SH-SY5Y (cell line): Measurements from ENCODE around the gene POU6F2.

Source experiments
- GATA2 ChIP-seq: IDR thresholded peaks from 2 replicates; pipeline ENCODE4 v1.6.1; 2011; ENCODE audit warnings: mild to moderate bottlenecking, low read depth, low read length
- GATA3 ChIP-seq: IDR thresholded peaks from 2 replicates; pipeline ENCODE4 v1.6.1; 2011; ENCODE audit warnings: low read depth, mild to moderate bottlenecking, low read length, moderate library complexity

DNA sequence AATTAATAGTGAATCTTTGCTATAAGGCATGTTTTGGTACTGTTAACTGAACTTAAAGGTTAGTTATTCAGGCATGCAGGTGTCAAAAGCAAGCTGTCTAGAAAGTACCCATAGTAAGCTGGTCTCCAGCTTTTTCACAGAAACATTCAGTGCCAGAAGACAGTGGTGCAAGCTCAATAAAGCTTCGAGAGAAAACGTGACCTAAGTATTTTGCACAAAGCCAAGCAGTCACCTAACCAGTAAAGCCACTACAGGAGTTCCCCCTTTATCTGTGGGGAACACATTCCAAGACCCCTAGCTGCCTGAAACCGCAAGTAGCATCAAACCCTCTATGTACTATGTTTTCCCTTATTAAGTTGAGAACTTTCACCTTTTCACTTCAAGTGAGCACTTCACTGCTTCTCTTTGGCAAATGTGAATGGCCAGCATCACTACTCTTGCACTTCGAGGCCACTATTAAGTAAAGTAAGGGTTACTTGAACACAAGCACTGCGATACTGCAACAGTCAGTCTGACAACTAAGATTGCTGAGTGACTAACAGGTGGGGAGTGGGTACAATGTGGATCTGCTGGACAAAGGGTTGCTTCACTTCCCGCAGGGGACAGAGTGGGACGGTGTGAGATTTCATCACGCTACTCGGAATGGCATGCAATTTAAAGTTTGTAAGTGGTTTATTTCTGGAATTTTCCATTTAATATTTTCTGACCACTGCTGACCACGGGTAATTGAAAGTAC is 334.7 kb downstream of the POU6F2 start:
- TF ChIP-seq GATA2 (no peak), GATA3 (no peak)
